ENCODE measurements around the gene EED.
A peak's percentile ranks its signal among the peaks of the same experiment; 100 is the strongest.
"Not testable (repeated sequence)": the region's sequence is repeated elsewhere in the genome, so short reads cannot be mapped to it uniquely, and the experiment has no call there.

Gene EED

DNA sequence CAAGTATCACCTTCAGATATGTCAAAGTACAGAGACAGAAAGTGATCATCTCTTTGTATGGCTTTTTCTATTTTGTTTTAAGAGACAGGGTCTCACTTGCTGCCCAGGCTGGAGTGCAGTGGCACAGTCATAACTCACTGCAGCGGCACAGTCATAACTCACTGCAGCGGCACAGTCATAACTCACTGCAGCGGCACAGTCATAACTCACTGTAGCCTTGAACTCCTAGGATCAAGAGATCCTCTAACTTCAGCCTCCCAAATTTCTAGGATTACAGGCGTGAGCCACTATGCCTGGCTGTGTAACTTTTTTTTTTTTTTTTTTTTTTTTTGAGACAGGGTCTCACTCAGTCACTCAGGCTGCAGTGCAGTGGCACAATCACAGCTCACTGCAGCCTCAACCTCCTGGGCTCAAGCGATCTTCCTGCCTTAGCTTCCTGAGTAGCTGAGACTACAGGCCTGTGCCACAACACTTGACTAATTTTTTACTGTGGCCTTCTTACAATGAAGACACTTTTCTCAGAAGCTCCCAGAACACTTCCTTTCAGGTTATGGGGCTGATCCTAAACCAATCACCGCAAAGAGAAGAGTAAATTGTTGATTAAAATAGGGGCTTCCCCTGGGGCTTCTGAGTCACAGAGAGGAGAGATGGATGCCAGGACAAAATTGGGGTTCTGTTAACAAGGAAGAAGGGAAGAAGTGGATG is 48.5 kb downstream of the EED start:
- DNase-seq (ENCODE audit: low read depth): no peak

DNA sequence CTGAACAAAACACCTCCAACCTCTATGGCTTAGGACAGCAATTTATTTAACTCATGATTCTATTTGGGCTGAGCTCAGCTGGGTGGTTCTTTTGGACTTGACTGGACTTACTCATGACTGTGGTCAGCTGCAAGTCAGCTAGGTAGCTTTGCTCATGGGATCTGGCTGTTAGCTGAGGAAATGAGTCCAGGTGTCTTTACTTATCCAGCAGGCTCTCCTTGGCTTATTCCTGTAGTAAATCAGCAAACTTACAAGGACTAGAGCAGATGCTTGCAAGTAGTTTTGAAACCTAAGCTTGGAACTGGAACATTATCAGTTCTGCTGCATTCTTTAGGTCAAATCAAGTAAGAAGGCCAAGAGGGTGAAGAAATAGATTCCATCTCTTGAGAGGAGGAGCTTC is 49.5 kb downstream of the EED start:
- DNase-seq (ENCODE audit: low read depth): no peak

DNA sequence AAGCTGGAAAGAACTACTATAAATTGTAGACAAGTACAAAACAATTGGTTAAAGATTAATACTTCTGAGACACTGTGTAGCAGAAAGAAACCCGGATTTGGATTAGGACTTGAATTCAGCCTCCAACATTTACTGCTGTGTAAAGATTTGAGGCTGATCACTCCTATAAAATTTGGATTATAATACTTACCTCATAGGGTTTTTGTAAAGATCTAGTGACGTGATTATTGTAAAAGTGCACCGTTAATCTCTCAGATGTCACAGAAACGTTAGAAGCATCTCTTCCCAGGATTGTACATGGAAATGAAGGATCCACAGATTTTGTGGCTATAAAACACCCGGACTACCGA is 57.2 kb downstream of the EED start:
- DNase-seq (ENCODE audit: low read depth): no peak

DNA sequence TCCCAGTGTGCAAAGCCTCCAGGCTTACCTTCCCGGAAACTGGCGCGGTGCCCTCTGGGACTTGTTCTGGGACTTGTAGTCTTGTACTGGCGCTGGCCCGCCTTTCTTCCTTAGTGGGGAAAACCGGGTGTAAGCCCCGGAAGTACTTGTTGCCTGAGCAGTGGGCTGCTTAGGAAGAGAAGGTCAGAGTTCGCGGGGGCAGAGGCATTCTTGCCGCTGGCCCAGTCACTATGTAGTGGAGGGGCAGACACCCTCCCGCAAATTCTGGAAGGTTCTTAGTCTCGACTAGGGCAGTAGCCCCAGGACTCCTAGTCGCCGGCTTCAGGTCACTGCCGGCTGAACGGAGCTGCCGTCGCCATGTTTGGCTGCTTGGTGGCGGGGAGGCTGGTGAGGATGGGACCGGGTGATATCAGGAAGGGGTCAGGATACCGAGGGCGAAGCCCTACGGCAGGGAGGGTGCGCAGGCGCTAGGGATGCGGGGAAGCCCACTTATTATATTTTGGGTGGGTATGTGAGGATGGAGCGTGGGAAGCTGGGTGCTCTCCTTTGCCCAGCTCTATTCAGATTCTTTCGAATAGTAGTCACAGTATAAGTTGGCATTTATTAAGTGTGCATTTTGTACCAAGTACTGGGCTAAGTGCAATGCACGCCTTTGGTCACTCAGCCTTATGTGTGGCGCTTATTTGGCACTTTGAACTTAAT is 57.7 kb downstream of the EED start, which contains the start of gene HIKESHI:
Gene HIKESHI, plus strand, starts transcription at position 149 of the 702 bp plus-strand sequence. Its CDS starts 209 bp downstream, at position 358.
- peak; percentile 85 for DNase-seq (ENCODE audit: low read depth)

DNA sequence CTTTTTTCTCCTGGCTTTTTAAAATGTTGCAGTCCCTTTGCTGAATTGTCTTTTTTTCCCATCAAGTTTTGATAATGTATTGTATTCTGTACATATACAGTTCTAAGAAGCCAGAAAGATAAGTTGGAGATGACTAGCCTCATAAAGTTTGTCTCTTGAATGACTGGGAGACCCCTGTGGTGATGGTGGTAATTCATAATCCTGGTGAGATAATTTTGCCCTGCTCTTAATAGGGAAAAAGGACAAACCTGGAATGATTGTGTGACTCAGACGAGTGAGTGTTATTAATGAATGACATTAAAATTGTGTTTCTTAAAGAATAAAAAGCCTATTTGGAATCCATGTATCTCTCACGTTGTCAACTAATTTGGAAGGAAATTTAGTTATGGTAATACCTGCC is 58.7 kb downstream of the EED start:
- DNase-seq (ENCODE audit: low read depth): no peak

DNA sequence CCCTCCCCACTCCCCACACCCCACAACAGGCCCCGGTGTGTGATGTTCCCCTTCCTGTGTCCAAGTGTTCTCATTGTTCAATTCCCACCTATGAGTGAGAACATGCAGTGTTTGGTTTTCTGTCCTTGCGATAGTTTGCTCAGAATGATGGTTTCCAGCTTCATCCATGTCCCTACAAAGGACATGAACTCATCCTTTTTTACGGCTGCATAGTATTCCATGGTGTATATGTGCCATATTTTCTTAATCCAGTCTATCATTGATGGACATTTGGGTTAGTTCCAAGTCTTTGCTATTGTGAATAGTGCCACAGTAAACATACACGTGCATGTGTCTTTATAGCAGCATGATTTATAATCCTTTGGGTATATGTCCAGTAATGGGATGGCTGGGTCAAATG is 64.2 kb downstream of the EED start:
- DNase-seq (ENCODE audit: low read depth): not testable (repeated sequence)

DNA sequence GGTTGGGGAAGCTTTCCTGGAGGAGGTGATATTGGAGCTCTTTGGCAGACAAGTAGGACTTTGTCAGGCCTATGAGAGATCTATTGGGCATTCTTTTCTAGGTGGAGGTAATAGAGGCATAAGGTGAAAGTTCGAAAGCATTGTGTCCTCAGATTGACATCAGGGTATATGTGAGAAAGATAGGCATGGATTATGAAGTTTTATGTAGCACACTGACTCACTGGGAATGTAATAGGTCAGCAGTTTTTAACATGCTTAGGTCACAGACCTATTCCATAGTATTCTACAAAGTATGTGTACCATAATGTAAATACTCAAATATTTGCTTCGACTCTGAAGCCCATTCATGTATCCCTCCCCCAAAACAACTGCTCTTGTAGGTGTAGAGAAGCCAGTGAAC is 69.2 kb downstream of the EED start:
- DNase-seq (ENCODE audit: low read depth): no peak

DNA sequence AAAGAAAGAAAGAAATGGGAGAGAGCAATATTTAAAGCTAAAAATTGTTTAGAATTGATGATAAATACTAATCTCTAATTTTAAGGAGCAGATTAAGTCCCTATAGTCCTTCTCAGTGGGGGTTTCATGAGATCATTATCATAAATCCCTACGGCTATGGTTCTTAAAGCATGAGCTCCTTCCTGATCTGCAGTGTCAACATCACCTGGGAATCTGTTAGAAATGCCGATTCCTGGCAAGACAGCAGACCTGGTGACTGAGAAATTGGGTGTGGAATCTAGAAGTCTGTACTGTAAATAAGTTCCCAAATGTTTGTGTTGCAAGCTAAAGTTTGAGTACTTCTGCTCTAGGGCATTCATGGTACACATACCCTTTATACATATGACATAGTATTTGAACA is 70.1 kb downstream of the EED start:
- DNase-seq (ENCODE audit: low read depth): no peak

All from activated T-helper 1 cell treated with Interleukin-2 at 50 U/mL for 16 hours (primary cell).